ENCODE data around the gene GPR107. TPM values are rescaled to one million over a fixed set of nuclear protein-coding genes. Genes with fewer than 3 reads are reported as not detected.

The GPR107 gene
- total RNA-seq, 1 donor from 2014 or later: 58.7 TPM

GRCh38 chr9:130142056-130142455, 88.3 kb downstream of the GPR107 start:
- no peak for FAIRE-seq
- H3K27me3 ChIP-seq (ENCODE audit: insufficient read depth, low read length): no peaks in the 10 kb centered on the region
- no peak overlapping the region for H3K4me3 ChIP-seq (ENCODE audit: insufficient read depth, low read depth, low read length)
- H3K4me1 ChIP-seq (ENCODE audit: insufficient read depth, low read length): peaks cover 36% of the 10 kb centered on the region
- TF ChIP-seq CTCF (IDR thresholded peaks at IDR 0.05; ENCODE audit: insufficient read depth, low read depth, low read length) (no peak), EZH2 (IDR thresholded peaks at IDR 0.05; ENCODE audit: insufficient read depth, low read length) (no peak)
- peaks cover 7% of the 10 kb centered on the region for H3K36me3 Mint-ChIP-seq (ENCODE audit: low read depth, unreplicated experiment)
- H3K79me2 ChIP-seq (ENCODE audit: insufficient read depth, low read length): no peaks in the 10 kb centered on the region
- no peak overlapping the region for H3K27ac Mint-ChIP-seq (ENCODE audit: unreplicated experiment)
- no peaks in the 10 kb centered on the region for H3K27me3 Mint-ChIP-seq (ENCODE audit: low read depth, unreplicated experiment)
- no peak for DNase-seq (ENCODE audit: low read depth)
- H3K9me3 ChIP-seq (ENCODE audit: insufficient read depth, low read depth, low read length): no peaks in the 10 kb centered on the region
- H3K4me3 Mint-ChIP-seq (ENCODE audit: unreplicated experiment): no peak overlapping the region
- no peak overlapping the region for H3K9ac ChIP-seq (ENCODE audit: low read length)
- no peaks in the 10 kb centered on the region for H4K20me1 ChIP-seq (ENCODE audit: insufficient read depth, low read length)
- H3K4me1 Mint-ChIP-seq (ENCODE audit: low read depth, unreplicated experiment): peaks cover 56% of the 10 kb centered on the region
- H3K9me3 Mint-ChIP-seq (ENCODE audit: unreplicated experiment): peaks cover 3% of the 10 kb centered on the region
- H3K36me3 ChIP-seq (ENCODE audit: insufficient read depth, low read length): no peaks in the 10 kb centered on the region
- no peak overlapping the region for H3K27ac ChIP-seq (ENCODE audit: low read depth, low read length)
- H2AFZ ChIP-seq (ENCODE audit: low read depth, low read length): no peak overlapping the region
- H3K4me2 ChIP-seq (ENCODE audit: low read length): no peak overlapping the region

GRCh38 chr9:130142641-130143040, 88.9 kb downstream of the GPR107 start:
- peaks cover 3% of the 10 kb centered on the region for H3K9me3 Mint-ChIP-seq (ENCODE audit: unreplicated experiment)
- no peaks in the 10 kb centered on the region for H3K27me3 Mint-ChIP-seq (ENCODE audit: low read depth, unreplicated experiment)
- H3K36me3 Mint-ChIP-seq (ENCODE audit: low read depth, unreplicated experiment): peaks cover 5% of the 10 kb centered on the region
- no peak overlapping the region for H3K9ac ChIP-seq (ENCODE audit: low read length)
- H3K4me3 ChIP-seq (ENCODE audit: insufficient read depth, low read depth, low read length): no peak overlapping the region
- H3K79me2 ChIP-seq (ENCODE audit: insufficient read depth, low read length): no peaks in the 10 kb centered on the region
- no peaks in the 10 kb centered on the region for H4K20me1 ChIP-seq (ENCODE audit: insufficient read depth, low read length)
- H3K27me3 ChIP-seq (ENCODE audit: insufficient read depth, low read length): no peaks in the 10 kb centered on the region
- FAIRE-seq (no peak), DNase-seq (ENCODE audit: low read depth) (no peak)
- H3K4me1 ChIP-seq (ENCODE audit: insufficient read depth, low read length): peaks cover 30% of the 10 kb centered on the region
- H3K9me3 ChIP-seq (ENCODE audit: insufficient read depth, low read depth, low read length): no peaks in the 10 kb centered on the region
- H3K4me3 Mint-ChIP-seq (ENCODE audit: unreplicated experiment): no peak overlapping the region
- H3K27ac ChIP-seq (ENCODE audit: low read depth, low read length): no peak overlapping the region
- no peak overlapping the region for H3K4me2 ChIP-seq (ENCODE audit: low read length)
- TF ChIP-seq EZH2 (IDR thresholded peaks at IDR 0.05; ENCODE audit: insufficient read depth, low read length): no peak
- TF ChIP-seq CTCF (IDR thresholded peaks at IDR 0.05; ENCODE audit: insufficient read depth, low read depth, low read length): no peak
- H2AFZ ChIP-seq (ENCODE audit: low read depth, low read length): no peak overlapping the region
- H3K4me1 Mint-ChIP-seq (ENCODE audit: low read depth, unreplicated experiment): peaks cover 51% of the 10 kb centered on the region
- no peak overlapping the region for H3K27ac Mint-ChIP-seq (ENCODE audit: unreplicated experiment)
- no peaks in the 10 kb centered on the region for H3K36me3 ChIP-seq (ENCODE audit: insufficient read depth, low read length)

- TF ChIP-seq CTCF (IDR thresholded peaks at IDR 0.05; ENCODE audit: insufficient read depth, low read depth, low read length): no peak
- no peak for TF ChIP-seq EZH2 (IDR thresholded peaks at IDR 0.05; ENCODE audit: insufficient read depth, low read length)
- H3K9ac ChIP-seq (ENCODE audit: low read length): no peak overlapping the region
- no peak overlapping the region for H3K27ac ChIP-seq (ENCODE audit: low read depth, low read length)
- H3K4me1 ChIP-seq (ENCODE audit: insufficient read depth, low read length): peaks cover 25% of the 10 kb centered on the region
- Mint-ChIP-seq H3K4me1 (ENCODE audit: low read depth, unreplicated experiment) (peaks cover 45% of the 10 kb centered on the region), H3K36me3 (ENCODE audit: low read depth, unreplicated experiment) (peaks cover 5% of the 10 kb centered on the region), H3K27me3 (ENCODE audit: low read depth, unreplicated experiment) (no peaks in the 10 kb centered on the region), H3K9me3 (ENCODE audit: unreplicated experiment) (peaks cover 3% of the 10 kb centered on the region), H3K4me3 (ENCODE audit: unreplicated experiment) (no peak overlapping the region), H3K27ac (ENCODE audit: unreplicated experiment) (peak overlapping the region; percentile 90)
- no peaks in the 10 kb centered on the region for H3K36me3 ChIP-seq (ENCODE audit: insufficient read depth, low read length)
- H2AFZ ChIP-seq (ENCODE audit: low read depth, low read length): peak overlapping the region; percentile 74
- peak overlapping the region; percentile 78 for H3K4me2 ChIP-seq (ENCODE audit: low read length)
- FAIRE-seq (no peak), DNase-seq (ENCODE audit: low read depth) (no peak)
- H4K20me1 ChIP-seq (ENCODE audit: insufficient read depth, low read length): no peaks in the 10 kb centered on the region
- H3K79me2 ChIP-seq (ENCODE audit: insufficient read depth, low read length): no peaks in the 10 kb centered on the region
- no peaks in the 10 kb centered on the region for H3K27me3 ChIP-seq (ENCODE audit: insufficient read depth, low read length)
- no peaks in the 10 kb centered on the region for H3K9me3 ChIP-seq (ENCODE audit: insufficient read depth, low read depth, low read length)
- no peak overlapping the region for H3K4me3 ChIP-seq (ENCODE audit: insufficient read depth, low read depth, low read length)
Observed at GRCh38 chr9:130143279-130143893, 89.7 kb downstream of the GPR107 start.

Data from astrocyte (in vitro differentiated cells and primary cell).